ENCODE data around the gene WFS1.

The WFS1 gene

DNA sequence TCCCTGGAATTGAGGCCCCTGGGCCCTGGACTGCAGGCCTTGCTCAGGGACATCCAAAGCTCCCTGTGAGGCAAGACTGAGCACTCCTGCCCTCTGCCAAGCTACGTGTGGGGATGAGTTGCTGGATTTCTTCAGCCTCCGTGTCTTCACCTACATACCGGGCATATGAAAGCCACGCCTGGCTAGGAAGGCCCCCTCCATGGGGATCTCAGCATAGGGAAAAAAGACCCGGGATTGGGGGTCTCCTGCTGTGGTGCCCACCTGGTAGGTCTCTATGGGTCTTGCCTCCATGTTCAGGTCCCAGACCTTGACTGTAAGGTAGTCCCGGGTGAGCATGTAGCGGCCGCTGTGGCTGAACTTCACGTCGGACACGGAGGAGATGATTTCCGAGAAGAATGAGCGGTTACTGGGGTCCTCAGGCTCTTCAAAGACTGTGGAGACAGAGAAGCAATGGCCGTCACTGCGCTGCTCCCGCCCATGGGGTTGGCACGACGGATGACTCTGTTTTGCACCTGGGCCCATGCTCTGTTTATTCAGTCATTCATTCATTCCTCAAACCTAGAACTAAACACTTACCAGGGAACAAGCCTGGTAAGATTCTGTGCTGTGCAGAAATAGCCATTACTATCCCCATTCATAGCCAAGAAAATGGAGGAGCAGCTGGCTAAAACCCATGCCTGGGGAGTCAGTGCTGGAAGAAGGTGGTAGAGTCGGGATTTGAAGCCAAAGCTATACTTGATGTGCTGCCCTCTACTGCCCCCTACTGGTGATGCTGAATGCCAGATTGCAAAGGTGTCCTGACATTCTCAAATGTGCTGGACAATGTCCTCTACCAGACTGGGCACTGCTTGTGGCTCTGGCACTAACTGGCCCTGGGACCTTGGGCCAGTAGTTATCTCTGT lies 63.9 kb downstream of the WFS1 start:
- no peaks in the 10 kb centered on the region for H3K27me3 ChIP-seq (ENCODE audit: insufficient read depth, low read length, poor library complexity, severe bottlenecking)
- peaks cover 15% of the 10 kb centered on the region for H3K4me1 ChIP-seq (ENCODE audit: insufficient read depth, low read length, poor library complexity, severe bottlenecking)
- TF ChIP-seq, protein P1, sequence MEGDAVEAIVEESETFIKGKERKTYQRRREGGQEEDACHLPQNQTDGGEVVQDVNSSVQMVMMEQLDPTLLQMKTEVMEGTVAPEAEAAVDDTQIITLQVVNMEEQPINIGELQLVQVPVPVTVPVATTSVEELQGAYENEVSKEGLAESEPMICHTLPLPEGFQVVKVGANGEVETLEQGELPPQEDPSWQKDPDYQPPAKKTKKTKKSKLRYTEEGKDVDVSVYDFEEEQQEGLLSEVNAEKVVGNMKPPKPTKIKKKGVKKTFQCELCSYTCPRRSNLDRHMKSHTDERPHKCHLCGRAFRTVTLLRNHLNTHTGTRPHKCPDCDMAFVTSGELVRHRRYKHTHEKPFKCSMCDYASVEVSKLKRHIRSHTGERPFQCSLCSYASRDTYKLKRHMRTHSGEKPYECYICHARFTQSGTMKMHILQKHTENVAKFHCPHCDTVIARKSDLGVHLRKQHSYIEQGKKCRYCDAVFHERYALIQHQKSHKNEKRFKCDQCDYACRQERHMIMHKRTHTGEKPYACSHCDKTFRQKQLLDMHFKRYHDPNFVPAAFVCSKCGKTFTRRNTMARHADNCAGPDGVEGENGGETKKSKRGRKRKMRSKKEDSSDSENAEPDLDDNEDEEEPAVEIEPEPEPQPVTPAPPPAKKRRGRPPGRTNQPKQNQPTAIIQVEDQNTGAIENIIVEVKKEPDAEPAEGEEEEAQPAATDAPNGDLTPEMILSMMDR (conservative IDR thresholded peaks at IDR 0.05; ENCODE audit: low read length): peak; percentile 61
- no peak for TF ChIP-seq EZH2phosphoT487 (IDR thresholded peaks at IDR 0.05; ENCODE audit: borderline replicate concordance)
- no peak overlapping the region for H3K4me2 ChIP-seq (ENCODE audit: low read depth, low read length, poor library complexity, severe bottlenecking)
- H3K79me2 ChIP-seq (ENCODE audit: insufficient read depth, low read length): no peaks in the 10 kb centered on the region
- H3K9me2 ChIP-seq (replicated peaks; ENCODE audit: low read depth, low read length): no peaks in the 10 kb centered on the region
- H4K20me1 ChIP-seq (ENCODE audit: insufficient read depth, low read length, poor library complexity, severe bottlenecking): no peaks in the 10 kb centered on the region
- H3K36me3 ChIP-seq (ENCODE audit: insufficient read depth, low read length): no peaks in the 10 kb centered on the region
- no peak overlapping the region for H3K4me3 ChIP-seq (ENCODE audit: low read length, poor library complexity, severe bottlenecking)
- no peak overlapping the region for H3K9ac ChIP-seq (ENCODE audit: low read depth, low read length, poor library complexity, severe bottlenecking)
- H3F3A ChIP-seq (ENCODE audit: low read depth): no peaks in the 10 kb centered on the region
- no peaks in the 10 kb centered on the region for H3K9me3 ChIP-seq (ENCODE audit: insufficient read depth, low read depth, low read length)
- no peak overlapping the region for H2AFZ ChIP-seq (ENCODE audit: low read length)

DNA sequence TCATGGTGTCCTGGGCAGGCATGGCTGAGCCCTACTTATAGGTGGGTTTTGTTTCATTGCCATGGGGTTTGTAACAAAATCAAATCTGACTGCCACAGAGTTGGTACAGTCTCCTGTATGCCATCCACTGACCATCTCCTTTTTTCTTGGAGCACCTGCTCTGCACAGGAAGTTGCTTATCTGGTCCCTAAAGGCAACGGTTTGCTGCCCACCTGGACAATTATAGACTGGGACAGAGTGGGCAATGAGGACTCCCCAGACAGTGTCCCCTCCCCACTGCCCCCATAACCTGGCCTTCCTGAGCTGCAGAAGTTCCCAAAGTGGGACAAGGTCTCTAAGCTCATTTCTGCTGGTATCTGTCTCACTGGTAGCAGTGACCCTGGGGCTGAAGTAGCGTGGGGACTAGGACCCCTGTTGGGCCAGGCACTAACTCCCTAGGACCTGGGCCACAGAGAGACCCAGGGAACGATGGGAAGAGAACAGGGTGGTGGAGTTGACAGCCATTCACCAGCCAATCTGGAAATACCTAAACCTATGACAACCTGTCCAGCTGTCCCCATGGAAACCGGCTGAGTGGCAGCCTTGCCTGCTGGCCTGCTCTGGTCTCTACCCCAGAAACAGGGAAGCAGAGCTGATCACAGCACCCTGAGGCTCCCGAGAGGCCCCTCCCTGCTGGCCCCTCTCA lies 64.7 kb downstream of the WFS1 start:
- Histone ChIP-seq H3K9me2 (replicated peaks; ENCODE audit: low read depth, low read length) (no peaks in the 10 kb centered on the region), H2AFZ (ENCODE audit: low read length) (no peak overlapping the region), H3K4me2 (ENCODE audit: low read depth, low read length, poor library complexity, severe bottlenecking) (no peak overlapping the region), H3F3A (ENCODE audit: low read depth) (no peaks in the 10 kb centered on the region), H3K36me3 (ENCODE audit: insufficient read depth, low read length) (no peaks in the 10 kb centered on the region), H4K20me1 (ENCODE audit: insufficient read depth, low read length, poor library complexity, severe bottlenecking) (no peaks in the 10 kb centered on the region), H3K4me3 (ENCODE audit: low read length, poor library complexity, severe bottlenecking) (no peak overlapping the region), H3K79me2 (ENCODE audit: insufficient read depth, low read length) (no peaks in the 10 kb centered on the region), H3K4me1 (ENCODE audit: insufficient read depth, low read length, poor library complexity, severe bottlenecking) (peaks cover 23% of the 10 kb centered on the region), H3K9ac (ENCODE audit: low read depth, low read length, poor library complexity, severe bottlenecking) (no peak overlapping the region), H3K9me3 (ENCODE audit: insufficient read depth, low read depth, low read length) (no peaks in the 10 kb centered on the region), H3K27me3 (ENCODE audit: insufficient read depth, low read length, poor library complexity, severe bottlenecking) (no peaks in the 10 kb centered on the region)
- no peak for TF ChIP-seq EZH2phosphoT487 (IDR thresholded peaks at IDR 0.05; ENCODE audit: borderline replicate concordance)
- TF ChIP-seq, protein P1 (conservative IDR thresholded peaks at IDR 0.05; ENCODE audit: low read length): no peak; the same call in 1 of the 2 replicates

- Histone ChIP-seq H4K20me1 (ENCODE audit: insufficient read depth, low read length, poor library complexity, severe bottlenecking) (no peaks in the 10 kb centered on the region), H3K9me3 (ENCODE audit: insufficient read depth, low read depth, low read length) (no peaks in the 10 kb centered on the region), H2AFZ (ENCODE audit: low read length) (no peak overlapping the region), H3K4me2 (ENCODE audit: low read depth, low read length, poor library complexity, severe bottlenecking) (no peak overlapping the region), H3K9me2 (replicated peaks; ENCODE audit: low read depth, low read length) (no peaks in the 10 kb centered on the region), H3F3A (ENCODE audit: low read depth) (no peaks in the 10 kb centered on the region), H3K9ac (ENCODE audit: low read depth, low read length, poor library complexity, severe bottlenecking) (no peak overlapping the region), H3K79me2 (ENCODE audit: insufficient read depth, low read length) (no peaks in the 10 kb centered on the region), H3K4me3 (ENCODE audit: low read length, poor library complexity, severe bottlenecking) (no peak overlapping the region), H3K36me3 (ENCODE audit: insufficient read depth, low read length) (no peaks in the 10 kb centered on the region), H3K27me3 (ENCODE audit: insufficient read depth, low read length, poor library complexity, severe bottlenecking) (no peaks in the 10 kb centered on the region), H3K4me1 (ENCODE audit: insufficient read depth, low read length, poor library complexity, severe bottlenecking) (peaks cover 24% of the 10 kb centered on the region)
- TF ChIP-seq, protein P1 (conservative IDR thresholded peaks at IDR 0.05; ENCODE audit: low read length): peak; percentile 25; the same call in 1 of the 2 replicates
- no peak for TF ChIP-seq EZH2phosphoT487 (IDR thresholded peaks at IDR 0.05; ENCODE audit: borderline replicate concordance)
These were observed 65.5 kb downstream of the WFS1 start for GRCh38 chr4:6335040-6335590.

Data from Loucy (cell line).